ENCODE measurements around the gene ANAPC13. TPM values are rescaled to one million over a fixed set of nuclear protein-coding genes. Genes with fewer than 3 reads are reported as not detected.

Gene ANAPC13
- total and polyA plus RNA-seq, 10 donors = 31.1 to 64.8 (median 50.3) TPM

DNA sequence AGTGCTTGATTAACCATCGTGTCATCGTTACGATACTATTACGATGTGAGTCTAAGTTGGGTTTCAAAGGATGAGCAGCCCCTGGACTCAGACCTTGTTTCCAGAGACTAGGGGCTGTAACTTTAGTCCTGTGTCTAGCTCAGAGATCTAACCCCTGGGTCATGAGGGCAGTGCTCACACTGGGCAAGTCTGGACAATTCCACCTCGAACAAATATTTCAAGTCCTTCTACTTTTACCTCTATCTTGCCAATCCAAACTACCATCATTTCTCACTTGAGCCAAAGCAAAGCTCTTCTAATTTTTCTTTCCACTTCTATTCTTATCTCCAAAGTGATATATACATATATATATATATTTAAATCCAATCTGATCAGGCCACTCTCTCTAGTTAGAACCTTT lies 10.8 kb downstream of the ANAPC13 start:
- peaks cover 0 to 74% (median 36%) of the 10 kb centered on the region in 6 donors for H3K36me3 ChIP-seq
- intact Hi-C loops (cut with DNase I; ENCODE audit: low total_unique reads) = loop anchor here (5.0 to 10.0 kb wide), 3 partner anchors 90 to 278 kb away; no protein-coding TSS in a partner anchor
- 91 to 95% (median 94%) methylated on average over 5 of the region's 5 CpGs for WGBS, 5 donors

DNA sequence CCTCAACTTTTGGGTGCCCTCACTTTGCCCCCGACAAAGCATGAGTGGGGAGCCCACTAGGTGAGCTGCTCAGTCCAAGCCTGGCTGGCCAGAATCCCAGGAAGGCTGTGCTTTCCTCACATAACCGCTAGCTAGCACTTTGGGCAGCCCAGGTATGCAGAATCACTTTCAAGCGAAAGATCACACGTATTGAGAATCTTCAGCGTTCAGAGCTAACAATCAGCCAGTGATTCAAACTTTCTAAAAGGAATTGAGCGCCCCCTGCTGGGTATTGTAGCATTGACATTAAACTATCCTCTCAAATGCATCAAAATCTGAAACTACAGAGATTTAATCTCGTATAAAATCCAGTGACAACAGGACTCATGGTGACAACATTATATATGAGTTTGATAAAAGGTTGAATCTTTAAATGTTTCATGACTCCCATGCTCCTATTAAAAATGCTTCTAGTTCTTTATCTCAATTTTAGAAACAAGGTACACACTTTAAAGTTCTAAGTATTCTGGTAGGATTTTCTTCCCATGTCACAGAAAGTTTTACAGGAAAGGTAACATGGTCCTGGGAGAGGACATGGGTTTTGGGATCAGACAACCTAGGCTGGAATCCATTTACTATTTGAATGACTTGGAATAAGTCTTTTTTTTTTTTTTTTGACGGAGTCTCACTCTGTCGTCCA lies 11.8 kb downstream of the ANAPC13 start:
- TF ChIP-seq, protein P1, sequence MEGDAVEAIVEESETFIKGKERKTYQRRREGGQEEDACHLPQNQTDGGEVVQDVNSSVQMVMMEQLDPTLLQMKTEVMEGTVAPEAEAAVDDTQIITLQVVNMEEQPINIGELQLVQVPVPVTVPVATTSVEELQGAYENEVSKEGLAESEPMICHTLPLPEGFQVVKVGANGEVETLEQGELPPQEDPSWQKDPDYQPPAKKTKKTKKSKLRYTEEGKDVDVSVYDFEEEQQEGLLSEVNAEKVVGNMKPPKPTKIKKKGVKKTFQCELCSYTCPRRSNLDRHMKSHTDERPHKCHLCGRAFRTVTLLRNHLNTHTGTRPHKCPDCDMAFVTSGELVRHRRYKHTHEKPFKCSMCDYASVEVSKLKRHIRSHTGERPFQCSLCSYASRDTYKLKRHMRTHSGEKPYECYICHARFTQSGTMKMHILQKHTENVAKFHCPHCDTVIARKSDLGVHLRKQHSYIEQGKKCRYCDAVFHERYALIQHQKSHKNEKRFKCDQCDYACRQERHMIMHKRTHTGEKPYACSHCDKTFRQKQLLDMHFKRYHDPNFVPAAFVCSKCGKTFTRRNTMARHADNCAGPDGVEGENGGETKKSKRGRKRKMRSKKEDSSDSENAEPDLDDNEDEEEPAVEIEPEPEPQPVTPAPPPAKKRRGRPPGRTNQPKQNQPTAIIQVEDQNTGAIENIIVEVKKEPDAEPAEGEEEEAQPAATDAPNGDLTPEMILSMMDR (IDR thresholded peaks at IDR 0.05 in 8 of 11, conservative IDR thresholded peaks at IDR 0.05 in 3 of 11) = peak; percentile 42 to 83 (median 74)
- no peak for TF ChIP-seq POLR2AphosphoS5 (IDR thresholded peaks at IDR 0.05)
- intact Hi-C loops (cut with DNase I; ENCODE audit: low total_unique reads) = loop anchor here (5.0 to 10.0 kb wide), 3 partner anchors 89 to 277 kb away; no protein-coding TSS in a partner anchor
- no peak for DNase-seq
- Histone ChIP-seq H3K36me3 (peaks cover 0 to 64% (median 32%) of the 10 kb centered on the region in 6 donors), H3K9me3 (no peaks in the 10 kb centered on the region), H3K4me1 (peaks cover 0 to 8% (median 0%) of the 10 kb centered on the region in 6 donors), H3K27ac (no peak overlapping the region), H3K4me3 (no peak overlapping the region), H3K27me3 (replicated peaks in 1 of 7) (no peaks in the 10 kb centered on the region)
- 32 to 43% (median 37%) methylated on average over 9 of the region's 9 CpGs for WGBS, 5 donors

More for the DNA sequence above, 10.8 kb downstream of the ANAPC13 start:
- Histone ChIP-seq H3K4me3 (no peak overlapping the region), H3K9me3 (no peaks in the 10 kb centered on the region), H3K27me3 (replicated peaks in 1 of 7) (no peaks in the 10 kb centered on the region), H3K4me1 (peaks cover 0 to 8% (median 0%) of the 10 kb centered on the region in 6 donors), H3K27ac (no peak overlapping the region)
- TF ChIP-seq, protein P1 (IDR thresholded peaks at IDR 0.05 in 8 of 11, conservative IDR thresholded peaks at IDR 0.05 in 3 of 11) = no peak
- no peak for TF ChIP-seq POLR2A (IDR thresholded peaks at IDR 0.05)
- no peak for DNase-seq

DNA sequence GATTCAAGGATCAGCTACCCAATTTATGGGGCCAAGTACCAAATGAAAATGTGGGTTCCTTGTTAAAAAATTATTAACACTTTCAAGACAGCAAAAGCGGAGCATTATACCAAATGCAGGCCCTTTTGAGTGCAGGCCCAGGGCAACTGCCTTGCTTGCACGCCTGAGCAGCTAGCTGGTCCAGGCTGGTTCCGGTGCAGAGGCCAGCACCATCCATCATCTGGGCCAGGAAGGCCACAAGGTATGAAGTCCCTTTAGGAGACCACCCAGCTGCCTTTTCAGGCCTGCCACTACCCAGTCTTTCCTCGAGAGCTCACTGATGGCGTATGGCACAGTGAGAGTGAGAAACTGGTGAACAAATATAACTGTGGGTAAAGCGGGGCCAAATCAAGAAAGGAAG lies 13.0 kb downstream of the ANAPC13 start:
- Histone ChIP-seq H3K9me3 (no peaks in the 10 kb centered on the region), H3K36me3 (peaks cover 0 to 53% (median 20%) of the 10 kb centered on the region in 6 donors), H3K4me1 (peaks cover 0 to 8% (median 0%) of the 10 kb centered on the region in 6 donors), H3K27me3 (replicated peaks in 1 of 7) (no peaks in the 10 kb centered on the region), H3K4me3 (no peak overlapping the region), H3K27ac (no peak overlapping the region)
- intact Hi-C loops (cut with DNase I; ENCODE audit: low total_unique reads) = loop anchor here (5.0 to 10.0 kb wide), 3 partner anchors 88 to 276 kb away; no protein-coding TSS in a partner anchor
- 96 to 98% (median 98%) methylated on average over 6 of the region's 6 CpGs for WGBS, 5 donors
- TF ChIP-seq POLR2A (IDR thresholded peaks at IDR 0.05) (no peak), POLR2AphosphoS5 (IDR thresholded peaks at IDR 0.05) (no peak)
- TF ChIP-seq, protein P1 (IDR thresholded peaks at IDR 0.05 in 8 of 11, conservative IDR thresholded peaks at IDR 0.05 in 3 of 11) = no peak
- DNase-seq = no peak

DNA sequence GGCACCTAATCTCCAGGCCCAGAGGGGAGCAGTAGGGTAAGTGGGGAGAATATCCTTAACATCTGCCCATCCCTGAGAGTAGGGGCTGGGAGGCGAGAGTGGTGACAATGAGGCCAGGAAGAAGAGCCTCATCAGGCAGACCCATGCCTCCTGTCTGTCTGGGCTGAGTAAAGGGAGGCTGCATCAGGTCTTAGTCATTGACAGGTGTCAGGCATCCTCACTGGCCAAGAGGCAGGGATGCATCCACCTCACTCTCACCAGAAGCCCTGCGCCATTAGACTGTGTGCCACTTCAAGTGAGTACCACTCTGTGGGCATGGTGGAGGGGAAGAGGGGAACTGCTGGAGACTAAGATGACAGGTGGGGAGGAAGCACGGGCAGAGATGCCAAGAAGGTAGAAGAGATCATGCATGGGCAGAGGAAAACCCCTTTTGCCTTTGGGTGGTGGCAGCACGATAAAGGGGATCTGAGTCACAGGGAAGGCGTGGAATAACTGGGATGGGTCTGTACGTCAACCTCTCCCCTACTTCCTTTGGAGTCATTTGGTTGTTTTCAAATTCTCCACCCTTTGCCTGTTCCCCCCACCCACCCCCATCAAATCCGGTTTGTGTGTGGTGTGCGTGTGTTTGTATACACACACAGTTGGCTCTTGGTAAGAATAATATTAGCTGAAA lies 14.1 kb downstream of the ANAPC13 start:
- intact Hi-C loops (cut with DNase I; ENCODE audit: low total_unique reads) = loop anchor here (5.0 to 10.0 kb wide), 3 partner anchors 87 to 274 kb away; no protein-coding TSS in a partner anchor
- WGBS, 5 donors = 70 to 85% (median 83%) methylated on average over 8 of the region's 8 CpGs
- no peaks in the 10 kb centered on the region for H3K27me3 ChIP-seq (replicated peaks in 1 of 7)
- H3K4me3 ChIP-seq = no peak overlapping the region
- H3K4me1 ChIP-seq = peaks cover 0 to 8% (median 0%) of the 10 kb centered on the region in 6 donors
- H3K36me3 ChIP-seq = peaks cover 0 to 41% (median 11%) of the 10 kb centered on the region in 6 donors
- H3K27ac ChIP-seq = peak overlapping the region in 2 of 8 donors; percentile 5 to 41
- no peak for DNase-seq
- H3K9me3 ChIP-seq = no peaks in the 10 kb centered on the region
- TF ChIP-seq, protein P1 (IDR thresholded peaks at IDR 0.05 in 8 of 11, conservative IDR thresholded peaks at IDR 0.05 in 3 of 11) = no peak
- TF ChIP-seq POLR2A (IDR thresholded peaks at IDR 0.05) = no peak
- no peak for TF ChIP-seq POLR2AphosphoS5 (IDR thresholded peaks at IDR 0.05)
